ENCODE data around the gene C1QTNF12. TPM values are rescaled to one million over a fixed set of nuclear protein-coding genes. Genes with fewer than 3 reads are reported as not detected.
"Not testable (repeated sequence)": the region's sequence is repeated elsewhere in the genome, so short reads cannot be mapped to it uniquely, and the experiment has no call there.

The C1QTNF12 gene
- total and polyA plus RNA-seq, 7 donors = 0.13 to 1.4 (median 0.86) TPM

- Histone ChIP-seq H3K27ac (no peak overlapping the region), H3K4me1 (no peaks in the 10 kb centered on the region), H3K4me3 (no peak overlapping the region), H3K9me3 (peaks cover 15% of the 10 kb centered on the region), H3K27me3 (ENCODE audit: insufficient read depth in 3 of 3, low read length in 2 of 3) (peaks cover 0 to 23% (median 0%) of the 10 kb centered on the region in 3 donors), H3K36me3 (ENCODE audit: insufficient read depth in 1 of 2, low read depth in 1 of 2) (no peaks in the 10 kb centered on the region)
- no peak for ATAC-seq
- intact Hi-C loops (cut with DNase I) = no loop called here
- TF ChIP-seq, protein P1, sequence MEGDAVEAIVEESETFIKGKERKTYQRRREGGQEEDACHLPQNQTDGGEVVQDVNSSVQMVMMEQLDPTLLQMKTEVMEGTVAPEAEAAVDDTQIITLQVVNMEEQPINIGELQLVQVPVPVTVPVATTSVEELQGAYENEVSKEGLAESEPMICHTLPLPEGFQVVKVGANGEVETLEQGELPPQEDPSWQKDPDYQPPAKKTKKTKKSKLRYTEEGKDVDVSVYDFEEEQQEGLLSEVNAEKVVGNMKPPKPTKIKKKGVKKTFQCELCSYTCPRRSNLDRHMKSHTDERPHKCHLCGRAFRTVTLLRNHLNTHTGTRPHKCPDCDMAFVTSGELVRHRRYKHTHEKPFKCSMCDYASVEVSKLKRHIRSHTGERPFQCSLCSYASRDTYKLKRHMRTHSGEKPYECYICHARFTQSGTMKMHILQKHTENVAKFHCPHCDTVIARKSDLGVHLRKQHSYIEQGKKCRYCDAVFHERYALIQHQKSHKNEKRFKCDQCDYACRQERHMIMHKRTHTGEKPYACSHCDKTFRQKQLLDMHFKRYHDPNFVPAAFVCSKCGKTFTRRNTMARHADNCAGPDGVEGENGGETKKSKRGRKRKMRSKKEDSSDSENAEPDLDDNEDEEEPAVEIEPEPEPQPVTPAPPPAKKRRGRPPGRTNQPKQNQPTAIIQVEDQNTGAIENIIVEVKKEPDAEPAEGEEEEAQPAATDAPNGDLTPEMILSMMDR (IDR thresholded peaks at IDR 0.05) = no peak
- DNase-seq = peak; percentile 14 to 42
- 91 to 92% (median 92%) methylated on average over 32 to 48 of the region's 48 CpGs for WGBS, 3 donors
These were observed 48.7 kb downstream of the C1QTNF12 start for GRCh38 chr1:1197551-1198422.

GRCh38 chr1:1197188-1197500 is 49.4 kb downstream of the C1QTNF12 start:
- TF ChIP-seq, protein P1 (IDR thresholded peaks at IDR 0.05) = no peak
- Histone ChIP-seq H3K4me3 (no peak overlapping the region), H3K4me1 (no peaks in the 10 kb centered on the region), H3K27me3 (ENCODE audit: insufficient read depth in 3 of 3, low read length in 2 of 3) (peaks cover 0 to 23% (median 0%) of the 10 kb centered on the region in 3 donors), H3K27ac (no peak overlapping the region), H3K36me3 (ENCODE audit: insufficient read depth in 1 of 2, low read depth in 1 of 2) (no peaks in the 10 kb centered on the region), H3K9me3 (peaks cover 15% of the 10 kb centered on the region)
- no peak for DNase-seq
- 88 to 91% (median 89%) methylated on average over 8 of the region's 8 CpGs for WGBS, 3 donors
- intact Hi-C loops (cut with DNase I) = no loop called here
- no peak for ATAC-seq

DNA sequence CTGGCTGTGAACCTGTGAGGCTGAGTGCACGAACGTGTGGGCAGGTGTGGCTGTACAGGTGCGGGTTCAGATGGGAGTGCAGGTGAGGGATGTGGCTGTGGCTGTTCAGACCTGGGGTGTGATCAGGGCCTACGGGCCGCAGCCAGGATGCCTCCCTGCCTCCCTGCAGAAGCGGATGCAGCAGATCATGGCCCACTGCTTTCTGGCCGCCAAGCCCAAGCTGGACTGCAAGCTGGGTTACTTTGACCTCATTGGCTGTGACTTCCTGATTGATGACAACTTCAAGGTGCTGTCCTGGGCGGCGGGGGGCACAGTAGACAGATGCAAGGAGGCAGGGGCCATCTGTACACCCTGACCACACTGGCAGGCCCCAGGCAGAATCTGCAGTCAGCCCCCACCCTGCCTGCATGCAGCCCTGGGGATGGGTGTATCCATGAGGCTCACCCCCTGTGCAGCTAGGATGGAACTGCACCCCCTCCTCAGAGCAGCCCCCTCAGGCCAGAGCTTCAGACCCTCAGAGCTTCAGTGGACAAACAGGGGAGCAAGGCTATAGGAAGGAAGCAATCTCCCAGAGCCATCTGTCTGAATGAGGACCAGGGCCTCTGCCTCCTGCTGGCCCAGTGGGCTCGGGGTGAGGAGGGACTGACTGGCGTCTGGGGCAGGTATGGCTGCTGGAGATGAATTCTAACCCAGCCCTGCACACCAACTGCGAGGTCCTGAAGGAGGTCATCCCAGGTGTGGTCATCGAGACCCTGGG is 49.9 kb downstream of the C1QTNF12 start:
- 76 to 87% (median 84%) methylated on average over 13 of the region's 13 CpGs for WGBS, 3 donors
- DNase-seq = peak; percentile 4 to 44
- ATAC-seq = no peak
- H3K4me3 ChIP-seq = no peak overlapping the region
- peaks cover 0 to 22% (median 0%) of the 10 kb centered on the region in 3 donors for H3K27me3 ChIP-seq (ENCODE audit: insufficient read depth in 3 of 3, low read length in 2 of 3)
- H3K9me3 ChIP-seq = peaks cover 15% of the 10 kb centered on the region
- H3K4me1 ChIP-seq = no peaks in the 10 kb centered on the region
- intact Hi-C loops (cut with DNase I) = no loop called here
- H3K36me3 ChIP-seq (ENCODE audit: insufficient read depth in 1 of 2, low read depth in 1 of 2) = no peaks in the 10 kb centered on the region
- TF ChIP-seq, protein P1 (IDR thresholded peaks at IDR 0.05) = no peak
- no peak overlapping the region for H3K27ac ChIP-seq

DNA sequence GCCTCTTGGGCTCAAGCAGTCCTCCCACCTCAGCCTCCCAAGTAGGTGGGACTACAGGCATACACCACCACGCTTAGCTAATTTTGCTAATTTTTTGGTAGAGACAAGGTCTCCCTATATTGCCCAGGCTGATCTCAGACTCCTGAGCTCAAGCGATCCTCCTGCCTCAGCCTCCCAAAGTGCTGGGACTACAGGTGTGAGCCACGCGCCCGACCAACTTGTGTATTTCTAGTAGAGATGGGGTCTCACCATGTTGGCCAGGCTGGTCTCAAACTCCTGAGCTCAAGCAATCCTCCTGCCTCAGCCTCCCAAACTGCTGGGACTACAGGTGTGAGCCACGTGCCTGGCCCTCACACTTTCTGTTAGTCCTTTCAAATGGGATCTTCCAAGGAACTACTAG is 50.8 kb downstream of the C1QTNF12 start:
- H3K36me3 ChIP-seq (ENCODE audit: insufficient read depth in 1 of 2, low read depth in 1 of 2); H3K4me1 ChIP-seq; H3K27ac ChIP-seq; H3K4me3 ChIP-seq; intact Hi-C loops (cut with DNase I); ATAC-seq; DNase-seq: not testable (repeated sequence)
- 84 to 95% (median 94%) methylated on average over 6 of the region's 6 CpGs for WGBS, 3 donors
- Histone ChIP-seq H3K27me3 (ENCODE audit: insufficient read depth in 3 of 3, low read length in 2 of 3) (peaks cover 0 to 13% (median 0%) of the 10 kb centered on the region in 3 donors), H3K9me3 (peaks cover 15% of the 10 kb centered on the region)

GRCh38 chr1:1194723-1195122 is 51.8 kb downstream of the C1QTNF12 start:
- TF ChIP-seq, protein P1 (IDR thresholded peaks at IDR 0.05) = no peak
- no peak for DNase-seq
- intact Hi-C loops (cut with DNase I) = no loop called here
- H3K27me3 ChIP-seq (ENCODE audit: insufficient read depth in 3 of 3, low read length in 2 of 3) = peaks cover 0 to 3% (median 0%) of the 10 kb centered on the region in 3 donors
- peaks cover 15% of the 10 kb centered on the region for H3K9me3 ChIP-seq
- H3K4me3 ChIP-seq = no peak overlapping the region
- no peaks in the 10 kb centered on the region for H3K4me1 ChIP-seq
- H3K27ac ChIP-seq = no peak overlapping the region
- 69 to 93% (median 87%) methylated on average over 3 of the region's 3 CpGs for WGBS, 3 donors
- no peak for ATAC-seq
- no peaks in the 10 kb centered on the region for H3K36me3 ChIP-seq (ENCODE audit: insufficient read depth in 1 of 2, low read depth in 1 of 2)
